NCI-H187 treated with DMSO at 0.1 percent for 48 hours (cell line): ENCODE measurements around the gene CLEC11A.
"Not testable (repeated sequence)": the region's sequence is repeated elsewhere in the genome, so short reads cannot be mapped to it uniquely, and the experiment has no call there.

ENCODE experiments used
- DNase-seq: peaks from one replicate; lab custom pipeline; 2025; lab: John Stamatoyannopoulos, UW

CLEC11A gene

DNA sequence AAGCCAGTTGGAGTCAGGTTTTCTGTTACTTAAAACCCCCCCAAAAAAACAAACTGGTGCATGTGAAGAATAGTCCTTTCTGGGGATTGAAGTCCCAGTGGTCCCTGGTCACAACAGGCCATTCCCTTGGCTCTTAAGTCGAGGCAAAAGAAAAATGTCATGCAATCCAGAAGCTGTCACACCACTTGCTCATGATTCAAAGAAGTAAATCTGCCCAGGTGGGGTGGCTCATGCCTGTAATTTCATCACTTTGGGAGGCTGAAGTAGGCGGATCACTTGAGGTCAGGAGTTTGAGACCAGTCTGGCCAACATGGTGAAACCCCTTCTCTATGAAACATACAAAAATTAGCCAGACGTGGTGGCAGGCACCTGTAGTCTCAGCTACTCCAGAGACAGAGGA is 38.3 kb downstream of the CLEC11A start:
- not testable (repeated sequence) for DNase-seq

DNA sequence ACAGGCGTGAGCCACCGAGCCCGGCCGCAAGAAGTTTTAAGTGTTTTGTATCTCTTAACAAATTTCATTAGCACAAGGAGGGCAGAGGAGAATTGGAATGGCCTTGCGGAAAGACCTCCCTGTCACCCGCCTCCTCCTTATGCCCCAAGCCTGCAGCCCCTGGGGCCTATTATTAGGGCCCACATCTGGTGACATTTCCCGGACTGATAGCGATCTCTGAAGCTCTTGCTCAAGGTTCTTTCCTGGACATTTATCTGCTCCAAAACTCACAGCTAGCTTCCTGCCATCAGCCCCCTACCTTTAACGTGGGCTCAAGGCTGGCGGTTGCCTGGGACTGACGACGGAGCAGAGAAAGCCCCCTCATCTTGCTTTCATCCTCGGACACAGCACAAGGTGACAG is 40.4 kb downstream of the CLEC11A start:
- DNase-seq, result not testable (repeated sequence)

GRCh38 chr19:50764409-50764808 is 41.2 kb downstream of the CLEC11A start:
- no peak for DNase-seq

DNA sequence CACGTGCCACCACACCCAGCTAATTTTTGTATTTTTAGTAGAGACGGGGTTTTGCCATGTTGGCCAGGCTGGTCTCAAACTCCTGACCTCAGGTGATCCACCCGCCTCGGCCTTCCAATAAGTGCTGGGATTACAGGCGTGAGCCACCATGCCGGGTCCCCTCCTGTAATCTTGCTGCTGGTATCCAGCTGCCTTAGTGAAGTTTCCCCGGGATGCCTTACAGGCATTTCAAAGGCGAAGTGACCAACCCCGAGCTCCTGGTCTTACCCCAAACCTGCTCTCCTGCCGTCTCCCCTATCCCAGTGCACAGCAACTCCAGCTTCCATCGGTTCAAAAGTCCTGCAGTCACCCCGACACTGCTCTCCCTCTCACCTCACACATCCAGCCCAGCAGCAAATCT is 43.6 kb downstream of the CLEC11A start:
- not testable (repeated sequence) for DNase-seq

- DNase-seq, result not testable (repeated sequence)
Observed at GRCh38 chr19:50767263-50767662, 44.1 kb downstream of the CLEC11A start.

DNA sequence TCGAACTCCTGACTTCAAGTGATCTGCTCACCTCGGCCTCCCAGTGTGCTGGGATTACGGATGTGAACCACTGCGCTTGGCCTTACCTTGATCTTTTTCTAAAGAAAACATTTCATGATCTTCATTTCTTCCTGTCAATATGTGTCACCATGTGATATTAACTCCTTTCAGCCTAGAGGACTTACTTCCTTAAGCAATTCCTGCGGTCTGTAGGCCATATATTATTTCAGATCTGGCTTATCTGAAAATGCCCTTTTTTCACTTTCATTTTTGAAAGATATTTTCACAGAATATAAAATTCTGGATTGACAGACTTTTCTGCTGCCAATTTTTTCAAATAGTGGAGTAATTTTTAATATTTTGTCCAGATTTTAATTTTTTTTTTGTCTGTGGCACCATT is 45.1 kb downstream of the CLEC11A start:
- DNase-seq, result no peak

GRCh38 chr19:50770164-50770563 is 47.0 kb downstream of the CLEC11A start, which contains the start of gene GPR32:
GPR32 (plus strand) TSS chr19:50770464; CDS start chr19:50770601, 137 bp downstream.
- DNase-seq, result not testable (repeated sequence)

- DNase-seq, result no peak
Observed at GRCh38 chr19:50770888-50771287, 47.7 kb downstream of the CLEC11A start.

- no peak for DNase-seq
Observed at GRCh38 chr19:50772476-50772875, 49.3 kb downstream of the CLEC11A start.

GRCh38 chr19:50772912-50773311 is 49.7 kb downstream of the CLEC11A start:
- DNase-seq, result not testable (repeated sequence)

DNA sequence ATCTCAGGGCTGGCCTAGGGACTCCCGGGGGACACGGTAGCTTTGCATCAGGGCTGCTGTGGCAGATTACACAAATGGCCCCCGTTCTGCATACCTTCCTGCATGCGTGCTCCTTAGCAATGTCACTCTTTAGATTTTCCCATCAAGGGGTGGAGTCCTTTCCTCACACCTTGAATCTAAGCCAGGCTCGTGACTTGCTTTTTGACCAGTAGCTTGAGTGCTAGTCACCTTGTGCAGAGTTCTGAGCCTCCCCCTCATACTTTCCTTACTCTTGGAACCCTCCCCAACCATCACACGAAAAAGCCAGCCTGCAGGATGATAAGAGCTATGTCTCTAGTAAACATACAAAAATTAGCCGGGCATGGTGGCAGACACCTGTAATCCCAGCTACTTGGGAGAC is 50.3 kb downstream of the CLEC11A start:
- DNase-seq, result not testable (repeated sequence)
